Measurements from ENCODE around the gene GPX2.

DNA sequence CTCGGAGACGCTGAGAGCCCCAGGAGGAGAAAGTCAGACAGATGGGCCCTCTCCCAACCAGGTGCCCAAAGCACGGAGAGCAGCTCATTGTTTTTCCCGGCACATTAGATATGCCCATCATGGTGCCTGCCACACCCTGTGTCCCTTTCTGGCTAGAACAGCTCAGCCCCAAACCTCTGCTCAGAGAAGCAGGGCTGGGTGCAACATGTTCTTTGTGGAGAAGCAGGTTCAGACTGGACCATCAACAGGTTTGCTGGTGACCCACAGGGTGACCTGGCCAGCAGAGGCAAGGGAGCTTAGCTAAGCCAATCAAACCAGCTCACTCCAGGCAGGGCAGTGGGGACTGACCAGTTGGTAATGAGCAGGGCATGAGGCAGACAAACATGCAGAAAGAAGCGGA lies 16.2 kb upstream of the GPX2 start:
- TF ChIP-seq, protein P1, sequence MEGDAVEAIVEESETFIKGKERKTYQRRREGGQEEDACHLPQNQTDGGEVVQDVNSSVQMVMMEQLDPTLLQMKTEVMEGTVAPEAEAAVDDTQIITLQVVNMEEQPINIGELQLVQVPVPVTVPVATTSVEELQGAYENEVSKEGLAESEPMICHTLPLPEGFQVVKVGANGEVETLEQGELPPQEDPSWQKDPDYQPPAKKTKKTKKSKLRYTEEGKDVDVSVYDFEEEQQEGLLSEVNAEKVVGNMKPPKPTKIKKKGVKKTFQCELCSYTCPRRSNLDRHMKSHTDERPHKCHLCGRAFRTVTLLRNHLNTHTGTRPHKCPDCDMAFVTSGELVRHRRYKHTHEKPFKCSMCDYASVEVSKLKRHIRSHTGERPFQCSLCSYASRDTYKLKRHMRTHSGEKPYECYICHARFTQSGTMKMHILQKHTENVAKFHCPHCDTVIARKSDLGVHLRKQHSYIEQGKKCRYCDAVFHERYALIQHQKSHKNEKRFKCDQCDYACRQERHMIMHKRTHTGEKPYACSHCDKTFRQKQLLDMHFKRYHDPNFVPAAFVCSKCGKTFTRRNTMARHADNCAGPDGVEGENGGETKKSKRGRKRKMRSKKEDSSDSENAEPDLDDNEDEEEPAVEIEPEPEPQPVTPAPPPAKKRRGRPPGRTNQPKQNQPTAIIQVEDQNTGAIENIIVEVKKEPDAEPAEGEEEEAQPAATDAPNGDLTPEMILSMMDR (IDR thresholded peaks at IDR 0.05; ENCODE audit: low read depth, low read length, missing input control) = no peak
- no peak for TF ChIP-seq FOXA1 (IDR thresholded peaks at IDR 0.05)
- TF ChIP-seq RAD21 (IDR thresholded peaks at IDR 0.05) = no peak
- no peak for TF ChIP-seq RXRA (IDR thresholded peaks at IDR 0.05)
- TF ChIP-seq, protein P2, sequence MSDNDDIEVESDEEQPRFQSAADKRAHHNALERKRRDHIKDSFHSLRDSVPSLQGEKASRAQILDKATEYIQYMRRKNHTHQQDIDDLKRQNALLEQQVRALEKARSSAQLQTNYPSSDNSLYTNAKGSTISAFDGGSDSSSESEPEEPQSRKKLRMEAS (IDR thresholded peaks at IDR 0.05) = no peak
